HEK293 (cell line): ENCODE measurements around the gene RAVER2.
"Not testable (repeated sequence)": the region's sequence is repeated elsewhere in the genome, so short reads cannot be mapped to it uniquely, and the experiment has no call there.

ENCODE experiments used
- CTCF ChIA-PET: fragments of 350-600 bp; formaldehyde crosslinking; extraction: SDS; loops from one replicate; lab custom pipeline; 2021; ENCODE audit warnings: antibody characterized with exemption; lab: Yijun Ruan, JAX
- POLR2A ChIA-PET: fragments of 300-600 bp; formaldehyde crosslinking; extraction: SDS; loops from one replicate; lab custom pipeline; 2020; ENCODE audit warnings: antibody characterized with exemption, inconsistent platforms; lab: Yijun Ruan, JAX
- H3K27ac ChIP-seq: fragments of 200-500 bp; sonication (Bioruptor generic); 2 replicates; pipeline ENCODE4 v1.5.1; 2014; ENCODE audit warnings: low read depth, low read length, control low read depth, inconsistent platforms; ENCODE audit errors: extremely low read depth
- H3K36me3 ChIP-seq, 2 experiments: fragments of 200-500 bp in 1 of 2; sonication (Bioruptor generic) in 1 of 2; 1 replicate in 1 of 2; 2 replicates in 1 of 2; pipeline ENCODE4 v1.5.1; 2014 to 2017; ENCODE audit warnings: inconsistent platforms in 2 of 2, low read length in 2 of 2; ENCODE audit not compliant: control insufficient read depth in 2 of 2, insufficient read depth in 1 of 2
- H3K4me1 ChIP-seq: fragments of 200-500 bp; sonication (Bioruptor generic); 2 replicates; pipeline ENCODE4 v1.5.1; 2014; ENCODE audit warnings: mild to moderate bottlenecking, low read length, inconsistent platforms; ENCODE audit not compliant: control insufficient read depth, insufficient read depth
- H3K4me3 ChIP-seq: 2 replicates; pipeline ENCODE4 v1.5.1; 2011; ENCODE audit warnings: low read depth, mild to moderate bottlenecking, control low read depth, low read length, moderate library complexity
- H3K9me3 ChIP-seq: fragments of 200-500 bp; sonication (Bioruptor generic); 2 replicates; pipeline ENCODE4 v1.5.1; 2014; ENCODE audit warnings: low read depth, low read length, inconsistent platforms; ENCODE audit not compliant: control insufficient read depth, insufficient read depth
- GFI1B ChIP-seq: fragments of 450-650 bp; formaldehyde crosslinking; IDR thresholded peaks from 2 replicates; pipeline ENCODE4 v1.5.1; 2016; ENCODE audit warnings: missing biosample characterization, missing genetic modification characterization
- IKZF3 ChIP-seq: fragments of 450-650 bp; IDR thresholded peaks from 2 replicates; pipeline ENCODE4 v1.5.0; 2018; ENCODE audit warnings: missing biosample characterization, mild to moderate bottlenecking, missing genetic modification characterization, moderate library complexity
- SETDB1 ChIP-seq: IDR thresholded peaks from one replicate; pipeline ENCODE4 v1.6.1; 2017; ENCODE audit warnings: mild to moderate bottlenecking, low read length, moderate library complexity, mixed read lengths; ENCODE audit not compliant: insufficient read length
- ZBTB48 ChIP-seq: fragments of 450-650 bp; formaldehyde crosslinking; IDR thresholded peaks from 2 replicates; pipeline ENCODE4 v1.5.1; 2016; ENCODE audit warnings: missing biosample characterization, missing genetic modification characterization
- ZFP69B ChIP-seq: fragments of 450-650 bp; formaldehyde crosslinking; IDR thresholded peaks from 2 replicates; pipeline ENCODE4 v1.5.1; 2016; ENCODE audit warnings: missing biosample characterization, missing genetic modification characterization
- ZNF10 ChIP-seq: fragments of 450-650 bp; formaldehyde crosslinking; IDR thresholded peaks from 2 replicates; pipeline ENCODE4 v1.5.1; 2017; ENCODE audit warnings: missing biosample characterization, missing genetic modification characterization
- ZNF132 ChIP-seq: fragments of 450-650 bp; formaldehyde crosslinking; IDR thresholded peaks from 2 replicates; pipeline ENCODE4 v1.5.1; 2017; ENCODE audit warnings: missing biosample characterization, missing genetic modification characterization, borderline replicate concordance
- ZNF138 ChIP-seq: fragments of 450-650 bp; formaldehyde crosslinking; IDR thresholded peaks from 2 replicates; pipeline ENCODE4 v1.5.1; 2016; ENCODE audit warnings: missing biosample characterization, missing genetic modification characterization, borderline replicate concordance
- ZNF146 ChIP-seq: fragments of 450-650 bp; formaldehyde crosslinking; IDR thresholded peaks from 2 replicates; pipeline ENCODE4 v1.5.1; 2016; ENCODE audit warnings: missing biosample characterization, missing genetic modification characterization
- ZNF155 ChIP-seq: fragments of 450-650 bp; formaldehyde crosslinking; IDR thresholded peaks from 2 replicates; pipeline ENCODE4 v1.5.1; 2016; ENCODE audit warnings: missing biosample characterization, missing genetic modification characterization
- ZNF280D ChIP-seq: fragments of 450-650 bp; formaldehyde crosslinking; IDR thresholded peaks from 2 replicates; pipeline ENCODE4 v1.5.1; 2016; ENCODE audit warnings: missing biosample characterization, missing genetic modification characterization
- ZNF350 ChIP-seq: fragments of 450-650 bp; formaldehyde crosslinking; IDR thresholded peaks from 2 replicates; pipeline ENCODE4 v1.5.0; 2017; ENCODE audit warnings: missing biosample characterization, mild to moderate bottlenecking, missing genetic modification characterization
- ZNF510 ChIP-seq: fragments of 450-650 bp; formaldehyde crosslinking; IDR thresholded peaks from 2 replicates; pipeline ENCODE4 v1.5.1; 2018; ENCODE audit warnings: mild to moderate bottlenecking, missing genetic modification characterization, missing biosample characterization; ENCODE audit not compliant: insufficient replicate concordance
- ZNF544 ChIP-seq: fragments of 450-650 bp; formaldehyde crosslinking; IDR thresholded peaks from 2 replicates; pipeline ENCODE4 v1.5.0; 2017; ENCODE audit warnings: missing biosample characterization, missing genetic modification characterization
- ZNF768 ChIP-seq: fragments of 450-650 bp; formaldehyde crosslinking; IDR thresholded peaks from 2 replicates; pipeline ENCODE4 v1.5.1; 2018; ENCODE audit warnings: missing biosample characterization, mild to moderate bottlenecking, missing genetic modification characterization
- ZSCAN18 ChIP-seq: fragments of 450-650 bp; formaldehyde crosslinking; IDR thresholded peaks from 2 replicates; pipeline ENCODE4 v1.5.1; 2016; ENCODE audit warnings: missing biosample characterization, missing genetic modification characterization
- TF ChIP-seq, protein P1 (sequence below): fragments of 450-650 bp; formaldehyde crosslinking; optimal IDR thresholded peaks from 2 replicates; pipeline ENCODE3; 2016; ENCODE audit warnings: missing biosample characterization, mild to moderate bottlenecking, missing genetic modification characterization
- TF ChIP-seq, protein P2 (sequence below): fragments of 450-650 bp; formaldehyde crosslinking; IDR thresholded peaks from 2 replicates; pipeline ENCODE4 v1.5.1; 2016; ENCODE audit warnings: missing biosample characterization, missing genetic modification characterization, low read depth
- TF ChIP-seq, protein P3 (sequence below): sonication (generic); formaldehyde crosslinking; IDR thresholded peaks from 2 replicates; pipeline ENCODE4 v1.8.1; 2022; ENCODE audit warnings: mild to moderate bottlenecking, moderate library complexity, missing genetic modification reagents

Gene RAVER2

GRCh38 chr1:64811131-64811530 is 66.3 kb downstream of the RAVER2 start (continued):
- TF ChIP-seq, protein P1, sequence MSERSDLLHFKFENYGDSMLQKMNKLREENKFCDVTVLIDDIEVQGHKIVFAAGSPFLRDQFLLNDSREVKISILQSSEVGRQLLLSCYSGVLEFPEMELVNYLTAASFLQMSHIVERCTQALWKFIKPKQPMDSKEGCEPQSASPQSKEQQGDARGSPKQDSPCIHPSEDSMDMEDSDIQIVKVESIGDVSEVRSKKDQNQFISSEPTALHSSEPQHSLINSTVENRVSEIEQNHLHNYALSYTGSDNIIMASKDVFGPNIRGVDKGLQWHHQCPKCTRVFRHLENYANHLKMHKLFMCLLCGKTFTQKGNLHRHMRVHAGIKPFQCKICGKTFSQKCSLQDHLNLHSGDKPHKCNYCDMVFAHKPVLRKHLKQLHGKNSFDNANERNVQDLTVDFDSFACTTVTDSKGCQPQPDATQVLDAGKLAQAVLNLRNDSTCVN (tag by site-specific recombination) = no peak
- TF ChIP-seq ZNF155 = no peak
- TF ChIP-seq IKZF3 = no peak
- no peak for TF ChIP-seq GFI1B
- TF ChIP-seq ZNF350 (tag by site-specific recombination) = no peak
- TF ChIP-seq ZNF132 (tag by site-specific recombination) = no peak
- TF ChIP-seq, protein P2, sequence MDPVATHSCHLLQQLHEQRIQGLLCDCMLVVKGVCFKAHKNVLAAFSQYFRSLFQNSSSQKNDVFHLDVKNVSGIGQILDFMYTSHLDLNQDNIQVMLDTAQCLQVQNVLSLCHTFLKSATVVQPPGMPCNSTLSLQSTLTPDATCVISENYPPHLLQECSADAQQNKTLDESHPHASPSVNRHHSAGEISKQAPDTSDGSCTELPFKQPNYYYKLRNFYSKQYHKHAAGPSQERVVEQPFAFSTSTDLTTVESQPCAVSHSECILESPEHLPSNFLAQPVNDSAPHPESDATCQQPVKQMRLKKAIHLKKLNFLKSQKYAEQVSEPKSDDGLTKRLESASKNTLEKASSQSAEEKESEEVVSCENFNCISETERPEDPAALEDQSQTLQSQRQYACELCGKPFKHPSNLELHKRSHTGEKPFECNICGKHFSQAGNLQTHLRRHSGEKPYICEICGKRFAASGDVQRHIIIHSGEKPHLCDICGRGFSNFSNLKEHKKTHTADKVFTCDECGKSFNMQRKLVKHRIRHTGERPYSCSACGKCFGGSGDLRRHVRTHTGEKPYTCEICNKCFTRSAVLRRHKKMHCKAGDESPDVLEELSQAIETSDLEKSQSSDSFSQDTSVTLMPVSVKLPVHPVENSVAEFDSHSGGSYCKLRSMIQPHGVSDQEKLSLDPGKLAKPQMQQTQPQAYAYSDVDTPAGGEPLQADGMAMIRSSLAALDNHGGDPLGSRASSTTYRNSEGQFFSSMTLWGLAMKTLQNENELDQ (tag by site-specific recombination) = no peak
- TF ChIP-seq ZNF138 (tag by site-specific recombination) = no peak
- TF ChIP-seq ZNF544 = no peak
- TF ChIP-seq ZNF10 (tag by site-specific recombination) = no peak
- no peak for TF ChIP-seq ZBTB48 (tag by site-specific recombination)
- TF ChIP-seq SETDB1 = no peak

GRCh38 chr1:64814427-64814826 is 69.6 kb downstream of the RAVER2 start:
- POLR2A ChIA-PET = no interaction called here
- CTCF ChIA-PET = interaction anchor here (0.6 kb wide), 1 partner anchor 470 kb away, joined by 3 read pairs; no protein-coding TSS in a partner anchor
- TF ChIP-seq ZNF155 = no peak
- no peak for TF ChIP-seq ZSCAN18
- TF ChIP-seq ZFP69B (tag by site-specific recombination) = no peak
- TF ChIP-seq, protein P3, sequence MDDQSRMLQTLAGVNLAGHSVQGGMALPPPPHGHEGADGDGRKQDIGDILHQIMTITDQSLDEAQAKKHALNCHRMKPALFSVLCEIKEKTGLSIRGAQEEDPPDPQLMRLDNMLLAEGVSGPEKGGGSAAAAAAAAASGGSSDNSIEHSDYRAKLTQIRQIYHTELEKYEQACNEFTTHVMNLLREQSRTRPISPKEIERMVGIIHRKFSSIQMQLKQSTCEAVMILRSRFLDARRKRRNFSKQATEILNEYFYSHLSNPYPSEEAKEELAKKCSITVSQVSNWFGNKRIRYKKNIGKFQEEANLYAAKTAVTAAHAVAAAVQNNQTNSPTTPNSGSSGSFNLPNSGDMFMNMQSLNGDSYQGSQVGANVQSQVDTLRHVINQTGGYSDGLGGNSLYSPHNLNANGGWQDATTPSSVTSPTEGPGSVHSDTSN (CRISPR knock-in tag) = no peak
- no peak for TF ChIP-seq ZNF768 (tag by site-specific recombination)
- TF ChIP-seq ZNF510 (tag by site-specific recombination) = no peak
- Histone ChIP-seq H3K4me1 (no peaks in the 10 kb centered on the region), H3K27ac (no peak overlapping the region), H3K36me3 (peaks cover 3 to 25% of the 10 kb centered on the region in 2 experiments), H3K9me3 (no peaks in the 10 kb centered on the region), H3K4me3 (no peak overlapping the region)

- POLR2A ChIA-PET, CTCF ChIA-PET, H3K27ac ChIP-seq, H3K9me3 ChIP-seq, H3K4me3 ChIP-seq, H3K4me1 ChIP-seq: not testable (repeated sequence)
- H3K36me3 ChIP-seq = peaks cover 3 to 18% of the 10 kb centered on the region in 2 experiments
- TF ChIP-seq ZNF146 (tag by site-specific recombination) (peak; percentile 96), ZNF280D (tag by site-specific recombination) (0 out of 2 replicates have a peak, but pooled peaks have one; percentile 47)
Observed at GRCh38 chr1:64817364-64817763, 72.5 kb downstream of the RAVER2 start.
